Fibroblast of the aortic adventitia (primary cell): Measurements from ENCODE around the gene ZNF514. TPM values are rescaled to one million over a fixed set of nuclear protein-coding genes. Genes with fewer than 3 reads are reported as not detected.
A peak's percentile ranks its signal among the peaks of the same experiment; 100 is the strongest.

Source experiments
- DNase-seq: peaks from one replicate; pipeline ENCODE4 v3.0.0-alpha.2; 2010; ENCODE audit warnings: low read depth
- H3K4me3 ChIP-seq: 2 replicates; pipeline ENCODE4 v1.5.1; 2011; ENCODE audit warnings: low read depth, mild to moderate bottlenecking, control low read depth, low read length, moderate library complexity
- CTCF ChIP-seq: IDR thresholded peaks from 2 replicates; pipeline ENCODE4 v1.5.1; 2011; ENCODE audit warnings: mild to moderate bottlenecking, low read length, control low read depth, inconsistent platforms; ENCODE audit not compliant: insufficient read depth
- total RNA-seq: library from RNA; depleted of rRNA; stranded (reverse); fragments of >200 nt; gene quantifications from 2 replicates; pipeline ENCODE4 v1.2.3, GENCODE V29; 2012; ENCODE audit warnings: low replicate concordance

ZNF514 gene
- 12.4 and 16.1 TPM in 2 replicates for total RNA-seq

GRCh38 chr2:95159690-95160449 is at the start of gene ZNF514:
TSS of gene ZNF514 (minus strand) at chr2:95159848. CDS start at chr2:95153253, 6,595 bp downstream.
- H3K4me3 ChIP-seq = peak within 1 kb of the TSS; percentile 82
- peak; percentile 57 for DNase-seq
- TF ChIP-seq CTCF = no peak

- peak; percentile 17 for DNase-seq
- H3K4me3 ChIP-seq = peak overlapping the region; percentile 78
- no peak for TF ChIP-seq CTCF
Observed at GRCh38 chr2:95208106-95208505, 48.5 kb upstream of the ZNF514 start.

- peak; percentile 82 for DNase-seq
- peak; percentile 34 for TF ChIP-seq CTCF
- peak within 1 kb of the TSS; percentile 78 for H3K4me3 ChIP-seq
Observed at GRCh38 chr2:95207111-95207961, 47.7 kb upstream of the ZNF514 start, which contains the start of gene ZNF892. TSS of gene ZNF892 (plus strand) at chr2:95207521. CDS start at chr2:95207816, 295 bp downstream.

- H3K4me3 ChIP-seq = no peak overlapping the region
- TF ChIP-seq CTCF = no peak
- DNase-seq = no peak
Observed at GRCh38 chr2:95206096-95206495, 46.4 kb upstream of the ZNF514 start.

- DNase-seq = no peak
- no peak for TF ChIP-seq CTCF
- H3K4me3 ChIP-seq = no peak overlapping the region
Observed at GRCh38 chr2:95204396-95204795, 44.7 kb upstream of the ZNF514 start.

GRCh38 chr2:95203911-95204310 is 44.3 kb upstream of the ZNF514 start:
- TF ChIP-seq CTCF = no peak
- DNase-seq = no peak
- H3K4me3 ChIP-seq = no peak overlapping the region
